ENCODE data around the gene AGBL3.

GRCh38 chr7:135160098-135160857 is 174.0 kb downstream of the AGBL3 start:
- TF ChIP-seq ZNF274 (IDR thresholded peaks at IDR 0.05; ENCODE audit: low read depth, low read length) (no peak), YY1 (IDR thresholded peaks at IDR 0.05; ENCODE audit: insufficient read depth, insufficient read length) (no peak)
